Stomach (tissue), 9 donors: Measurements from ENCODE around the gene THSD4. TPM values are rescaled to one million over a fixed set of nuclear protein-coding genes. Genes with fewer than 3 reads are reported as not detected.

Experiments used
- DNase-seq, 2 donors: peaks; one replicate each; pipeline versions ENCODE4 v3.0.0 to v3.0.0-alpha.2; 2013 to 2019
- H3K27ac ChIP-seq, 5 donors: fragments of 200-600 bp in 4 of 5; sonication (generic) in 4 of 5; one replicate each; pipeline ENCODE4 v1.5.1; 2013 to 2019; ENCODE audit warnings: mild to moderate bottlenecking in 1 of 5, moderate library complexity in 1 of 5
- H3K27me3 ChIP-seq, 3 donors: fragments of 200-600 bp; sonication (generic); one replicate each; pipeline ENCODE4 v1.5.1; 2017 to 2019; ENCODE audit warnings: mixed run types in 1 of 3
- H3K36me3 ChIP-seq, 4 donors: fragments of 200-600 bp; sonication (generic); 1 replicate in 3 of 4; 2 replicates in 1 of 4; pipeline ENCODE4 v1.5.1; 2016 to 2019
- H3K4me1 ChIP-seq, 4 donors: fragments of 200-600 bp; sonication (generic); one replicate each; pipeline ENCODE4 v1.5.1; 2016 to 2019
- H3K4me3 ChIP-seq, 4 donors: fragments of 200-600 bp; sonication (generic) in 3 of 4; one replicate each; pipeline ENCODE4 v1.5.1; 2016 to 2019; ENCODE audit warnings: mild to moderate bottlenecking in 1 of 4
- H3K9me3 ChIP-seq, 4 donors: fragments of 200-600 bp; sonication (generic); one replicate each; pipeline ENCODE4 v1.5.1; 2016 to 2019
- CTCF ChIP-seq, 7 experiments: fragments of 450-650 bp in 4 of 7; fragments of 200-600 bp in 3 of 7; sonication (generic) in 3 of 7; IDR thresholded peaks; one replicate each; pipeline ENCODE4 v1.5.1; 2016 to 2019; ENCODE audit warnings: antibody characterized with exemption in 7 of 7, control low read depth in 2 of 7, mild to moderate bottlenecking in 1 of 7
- EP300 ChIP-seq: sonication (generic); formaldehyde crosslinking; IDR thresholded peaks from one replicate; pipeline ENCODE4 v1.6.1; 2017; ENCODE audit warnings: antibody characterized with exemption
- POLR2A ChIP-seq, 4 donors: fragments of 450-650 bp; IDR thresholded peaks; one replicate each; pipeline ENCODE4 v1.6.1; 2016; ENCODE audit warnings: antibody characterized with exemption in 4 of 4, control low read depth in 2 of 4, mild to moderate bottlenecking in 1 of 4, moderate library complexity in 1 of 4
- POLR2AphosphoS5 ChIP-seq, 3 donors: sonication (generic); formaldehyde crosslinking; IDR thresholded peaks; one replicate each; pipeline ENCODE4 v1.6.1; 2016; ENCODE audit warnings: antibody characterized with exemption in 3 of 3
- WGBS, 5 donors: extraction: QIAGEN DNeasy Blood & Tissue Kit in 3 of 5; methylation state at CpG; one replicate each; pipeline versions ENCODE4 v1.1.5 to v1.1.7; 2013 to 2018; 5-methylcytosine and 5-hydroxymethylcytosine counted together
- intact Hi-C: fragments of 100-400 bp; cut with DNase I; formaldehyde crosslinking; loops from one replicate; pipeline ENCODE4 v1.15.1; 2023; ENCODE audit warnings: low total_unique reads
- polyA plus RNA-seq, 3 donors: library from polyadenylated mRNA; stranded (reverse); fragments of 200-250 nt; gene quantifications; one replicate each; pipeline ENCODE4 v1.2.3, GENCODE V29; 2013
- total RNA-seq, 5 donors: library from RNA; depleted of rRNA; stranded (reverse); fragments of >200 nt; gene quantifications; one replicate each; pipeline versions ENCODE4 v1.1.0 to v1.2.3, GENCODE V29; 2014 to 2016
- donor health status: healthy with polysubstance abuse.
- donor health status: Bipolar disorder and iron deficiency.
- donor health status: healthy.

THSD4 gene
- total and polyA plus RNA-seq, 8 donors = 1.8 to 79.4 (median 22.0) TPM

- Histone ChIP-seq H3K4me3 (no peak overlapping the region), H3K36me3 (no peaks in the 10 kb centered on the region), H3K27me3 (no peaks in the 10 kb centered on the region), H3K27ac (no peak overlapping the region), H3K9me3 (no peaks in the 10 kb centered on the region), H3K4me1 (peaks cover 7 to 19% (median 10%) of the 10 kb centered on the region in 4 donors)
- WGBS, 5 donors = 79 to 95% (median 86%) methylated on average over 7 of the region's 7 CpGs
- DNase-seq = no peak
- intact Hi-C loops = no loop called here
- no peak for TF ChIP-seq POLR2AphosphoS5 (IDR thresholded peaks at IDR 0.05)
- no peak for TF ChIP-seq CTCF (IDR thresholded peaks at IDR 0.05)
- no peak for TF ChIP-seq EP300
- TF ChIP-seq POLR2A (IDR thresholded peaks at IDR 0.05) = no peak
Measured at GRCh38 chr15:71359246-71359645, 244.0 kb downstream of the THSD4 start.

DNA sequence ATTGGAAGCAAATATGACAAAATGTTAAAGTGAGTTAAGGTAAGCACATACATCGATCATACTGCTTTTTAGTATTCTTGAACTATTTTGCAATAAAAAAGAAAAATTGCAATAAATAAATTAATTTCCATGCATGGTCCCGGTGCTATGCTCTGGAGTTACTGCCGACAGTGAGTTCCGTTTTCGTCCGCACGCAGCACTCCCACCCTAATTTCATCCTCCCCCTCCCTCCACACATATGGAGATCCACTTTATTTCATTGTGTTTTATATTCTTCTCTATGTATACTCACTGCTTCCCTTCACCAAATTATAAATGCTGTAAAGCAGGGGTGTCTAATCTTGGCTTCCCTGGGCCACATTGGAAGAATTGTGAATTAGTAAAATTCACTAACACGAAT is 247.3 kb downstream of the THSD4 start:
- H3K36me3 ChIP-seq = no peaks in the 10 kb centered on the region
- H3K27me3 ChIP-seq = no peaks in the 10 kb centered on the region
- H3K27ac ChIP-seq = no peak overlapping the region
- DNase-seq = no peak
- no peaks in the 10 kb centered on the region for H3K9me3 ChIP-seq
- 82 to 96% (median 90%) methylated on average over 8 of the region's 8 CpGs for WGBS, 5 donors
- TF ChIP-seq POLR2A (IDR thresholded peaks at IDR 0.05) = no peak
- TF ChIP-seq POLR2AphosphoS5 (IDR thresholded peaks at IDR 0.05) = no peak
- no peak for TF ChIP-seq EP300
- no peak for TF ChIP-seq CTCF (IDR thresholded peaks at IDR 0.05)
- intact Hi-C loops = no loop called here
- H3K4me3 ChIP-seq = no peak overlapping the region
- peaks cover under 1 to 6% (median 2%) of the 10 kb centered on the region in 4 donors for H3K4me1 ChIP-seq

- intact Hi-C loops = no loop called here
- Histone ChIP-seq H3K27me3 (no peaks in the 10 kb centered on the region), H3K36me3 (no peaks in the 10 kb centered on the region), H3K27ac (no peak overlapping the region), H3K9me3 (no peaks in the 10 kb centered on the region), H3K4me1 (no peaks in the 10 kb centered on the region), H3K4me3 (no peak overlapping the region)
- TF ChIP-seq POLR2A (IDR thresholded peaks at IDR 0.05) (no peak), EP300 (no peak), POLR2AphosphoS5 (IDR thresholded peaks at IDR 0.05) (no peak), CTCF (IDR thresholded peaks at IDR 0.05) (no peak)
- WGBS, 5 donors = 90 to 95% (median 91%) methylated on average over 11 of the region's 11 CpGs
- DNase-seq = no peak
Measured at GRCh38 chr15:71362987-71363968, 248.0 kb downstream of the THSD4 start.

- Histone ChIP-seq H3K27ac (no peak overlapping the region), H3K27me3 (no peaks in the 10 kb centered on the region), H3K9me3 (no peaks in the 10 kb centered on the region), H3K36me3 (no peaks in the 10 kb centered on the region), H3K4me1 (no peaks in the 10 kb centered on the region), H3K4me3 (no peak overlapping the region)
- TF ChIP-seq EP300 = no peak
- no peak for TF ChIP-seq POLR2A (IDR thresholded peaks at IDR 0.05)
- TF ChIP-seq POLR2AphosphoS5 (IDR thresholded peaks at IDR 0.05) = no peak
- WGBS, 5 donors = 84 to 91% (median 88%) methylated on average over 5 of the region's 5 CpGs
- DNase-seq = no peak
- intact Hi-C loops = no loop called here
Measured at GRCh38 chr15:71364117-71364584, 248.9 kb downstream of the THSD4 start.
